GM10248 (cell line): Measurements from ENCODE around the gene CYP46A1.

Experiments
- CTCF ChIA-PET: fragments of 300-600 bp; sonication (Branson Sonifier 250); formaldehyde crosslinking; extraction: SDS; loops from one replicate; lab custom pipeline; 2021; ENCODE audit warnings: antibody characterized with exemption; lab: Yijun Ruan, JAX
- POLR2A ChIA-PET: fragments of 350-650 bp; sonication (Branson Sonifier 250); formaldehyde crosslinking; extraction: SDS; loops from one replicate; lab custom pipeline; 2020; ENCODE audit warnings: antibody characterized with exemption; lab: Yijun Ruan, JAX
- DNase-seq: peaks from one replicate; pipeline ENCODE4 v3.0.0; 2012; ENCODE audit errors: extremely low spot score
- CTCF ChIP-seq: IDR thresholded peaks from 2 replicates; pipeline ENCODE4 v1.5.1; 2012; ENCODE audit warnings: mild to moderate bottlenecking, low read depth; ENCODE audit errors: extremely low read depth, missing control alignments, control extremely low read depth

The CYP46A1 gene

GRCh38 chr14:99691111-99691885 is 7.2 kb downstream of the CYP46A1 start:
- DNase-seq: no peak
- POLR2A ChIA-PET: no interaction called here
- CTCF ChIA-PET: no interaction called here
- TF ChIP-seq CTCF: no peak

GRCh38 chr14:99693918-99694317 is 9.8 kb downstream of the CYP46A1 start:
- ChIA-PET POLR2A (no interaction called here), CTCF (no interaction called here)
- no peak for DNase-seq
- TF ChIP-seq CTCF: no peak

- DNase-seq: no peak
- TF ChIP-seq CTCF: no peak
- ChIA-PET POLR2A (no interaction called here), CTCF (interaction anchor here (0.7 to 2.1 kb wide), 2 partner anchors 9 to 33 kb away, joined by 3 to 9 read pairs; no protein-coding TSS in a partner anchor)
Observed at GRCh38 chr14:99696929-99697328, 12.8 kb downstream of the CYP46A1 start.

GRCh38 chr14:99698236-99698635 is 14.1 kb downstream of the CYP46A1 start:
- no peak for DNase-seq
- TF ChIP-seq CTCF: no peak
- ChIA-PET CTCF (interaction anchor here (1.3 kb wide), 1 partner anchor 10 kb away, joined by 5 read pairs; no protein-coding TSS in a partner anchor), POLR2A (no interaction called here)

- POLR2A ChIA-PET: no interaction called here
- DNase-seq: no peak
- CTCF ChIA-PET: interaction anchor here (0.6 to 1.3 kb wide), 2 partner anchors 10 to 14 kb away, joined by 3 to 5 read pairs; partner anchors contain the start of gene CYP46A1
- TF ChIP-seq CTCF: no peak
Observed at GRCh38 chr14:99698642-99699041, 14.5 kb downstream of the CYP46A1 start.

GRCh38 chr14:99699085-99699760 is 15.1 kb downstream of the CYP46A1 start:
- ChIA-PET POLR2A (no interaction called here), CTCF (interaction anchor here (0.6 to 1.3 kb wide), 2 partner anchors 11 to 15 kb away, joined by 3 to 5 read pairs; partner anchors contain the start of gene CYP46A1)
- no peak for DNase-seq
- no peak for TF ChIP-seq CTCF
